ENCODE measurements around the gene RAD51AP2. TPM values are rescaled to one million over a fixed set of nuclear protein-coding genes. Genes with fewer than 3 reads are reported as not detected.
"Not testable (repeated sequence)": the region's sequence is repeated elsewhere in the genome, so short reads cannot be mapped to it uniquely, and the experiment has no call there.

Gene RAD51AP2
- total and polyA plus RNA-seq, 11 donors = 0.07 to 0.19 (median 0.16) TPM; not detected in 2

DNA sequence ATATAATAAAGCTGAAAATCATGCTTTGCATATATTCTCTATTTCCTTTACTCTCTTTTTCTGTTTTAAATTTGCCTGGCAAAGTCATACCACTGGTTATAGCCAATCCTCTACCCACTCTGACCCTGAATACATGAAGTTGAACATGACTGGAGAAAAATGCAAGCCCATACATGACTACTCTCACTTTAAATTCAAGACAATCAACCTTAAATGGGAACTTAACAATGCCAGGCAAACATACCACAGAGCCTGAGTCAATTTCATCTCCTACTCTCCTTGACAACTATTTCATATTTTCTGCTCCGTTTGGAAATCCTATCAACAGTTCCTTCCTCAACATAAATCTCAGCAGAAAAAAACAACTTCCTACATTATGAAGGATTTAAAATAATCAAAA, 22.6 kb downstream of the RAD51AP2 start:
- no peaks in the 10 kb centered on the region for H3K4me1 ChIP-seq
- H3K4me3 ChIP-seq = no peak overlapping the region
- DNase-seq (no peak), ATAC-seq (no peak)
- WGBS, 4 donors = 15 to 52% (median 49%) methylated on average over 1 of the region's 1 CpG
- H3K9me3 ChIP-seq = no peaks in the 10 kb centered on the region
- H3K27ac ChIP-seq = no peak overlapping the region
- H3K36me3 ChIP-seq = no peaks in the 10 kb centered on the region
- intact Hi-C loops (cut with DNase I) = no loop called here
- H3K27me3 ChIP-seq = no peaks in the 10 kb centered on the region
- no peak for TF ChIP-seq POLR2A (IDR thresholded peaks at IDR 0.05)
- TF ChIP-seq, protein P1, sequence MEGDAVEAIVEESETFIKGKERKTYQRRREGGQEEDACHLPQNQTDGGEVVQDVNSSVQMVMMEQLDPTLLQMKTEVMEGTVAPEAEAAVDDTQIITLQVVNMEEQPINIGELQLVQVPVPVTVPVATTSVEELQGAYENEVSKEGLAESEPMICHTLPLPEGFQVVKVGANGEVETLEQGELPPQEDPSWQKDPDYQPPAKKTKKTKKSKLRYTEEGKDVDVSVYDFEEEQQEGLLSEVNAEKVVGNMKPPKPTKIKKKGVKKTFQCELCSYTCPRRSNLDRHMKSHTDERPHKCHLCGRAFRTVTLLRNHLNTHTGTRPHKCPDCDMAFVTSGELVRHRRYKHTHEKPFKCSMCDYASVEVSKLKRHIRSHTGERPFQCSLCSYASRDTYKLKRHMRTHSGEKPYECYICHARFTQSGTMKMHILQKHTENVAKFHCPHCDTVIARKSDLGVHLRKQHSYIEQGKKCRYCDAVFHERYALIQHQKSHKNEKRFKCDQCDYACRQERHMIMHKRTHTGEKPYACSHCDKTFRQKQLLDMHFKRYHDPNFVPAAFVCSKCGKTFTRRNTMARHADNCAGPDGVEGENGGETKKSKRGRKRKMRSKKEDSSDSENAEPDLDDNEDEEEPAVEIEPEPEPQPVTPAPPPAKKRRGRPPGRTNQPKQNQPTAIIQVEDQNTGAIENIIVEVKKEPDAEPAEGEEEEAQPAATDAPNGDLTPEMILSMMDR (IDR thresholded peaks at IDR 0.05) = no peak

DNA sequence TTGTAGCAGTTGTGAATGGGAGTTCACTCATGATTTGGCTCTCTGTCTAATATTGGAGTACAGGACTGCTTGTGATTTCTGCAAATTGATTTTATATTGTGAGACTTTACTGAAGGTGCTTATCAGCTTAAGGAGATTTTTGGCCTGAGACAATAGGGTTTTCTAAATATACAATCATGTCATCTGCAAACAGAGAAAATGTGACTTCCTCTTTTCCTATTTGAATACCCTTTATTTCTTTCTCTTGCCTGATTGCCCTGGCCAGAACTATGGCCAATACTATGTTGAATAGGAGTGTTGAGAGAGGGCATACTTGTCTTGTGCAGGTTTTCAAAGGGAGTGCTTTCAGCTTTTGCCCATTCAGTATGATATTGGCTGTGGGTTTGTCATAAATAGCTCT, 28.1 kb downstream of the RAD51AP2 start:
- DNase-seq; H3K4me1 ChIP-seq; intact Hi-C loops (cut with DNase I); H3K27ac ChIP-seq; H3K4me3 ChIP-seq; H3K27me3 ChIP-seq; ATAC-seq; H3K9me3 ChIP-seq; H3K36me3 ChIP-seq: not testable (repeated sequence)

DNA sequence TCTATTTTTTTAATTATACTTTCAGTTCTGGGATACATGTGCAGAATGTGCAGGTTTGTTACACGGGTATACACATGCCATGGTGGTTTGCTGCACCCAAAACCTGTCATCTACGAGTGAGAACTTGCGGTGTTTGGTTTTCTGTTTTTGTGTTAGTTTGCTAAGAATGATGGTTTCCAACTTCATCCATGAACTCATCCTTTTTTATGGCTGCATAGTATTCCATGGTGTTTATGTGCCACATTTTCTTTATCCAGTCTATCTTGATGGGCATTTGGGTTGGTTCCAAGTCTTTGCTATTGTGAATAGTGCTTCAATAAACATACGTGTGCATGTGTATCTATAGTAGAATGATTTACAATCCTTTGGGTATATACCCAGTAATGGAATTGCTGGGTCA, 29.6 kb downstream of the RAD51AP2 start:
- H3K36me3 ChIP-seq; ATAC-seq; H3K27ac ChIP-seq; DNase-seq; intact Hi-C loops (cut with DNase I); H3K9me3 ChIP-seq; H3K4me1 ChIP-seq; H3K4me3 ChIP-seq; H3K27me3 ChIP-seq: not testable (repeated sequence)
- WGBS, 4 donors = 87 to 92% (median 91%) methylated on average over 4 of the region's 4 CpGs

DNA sequence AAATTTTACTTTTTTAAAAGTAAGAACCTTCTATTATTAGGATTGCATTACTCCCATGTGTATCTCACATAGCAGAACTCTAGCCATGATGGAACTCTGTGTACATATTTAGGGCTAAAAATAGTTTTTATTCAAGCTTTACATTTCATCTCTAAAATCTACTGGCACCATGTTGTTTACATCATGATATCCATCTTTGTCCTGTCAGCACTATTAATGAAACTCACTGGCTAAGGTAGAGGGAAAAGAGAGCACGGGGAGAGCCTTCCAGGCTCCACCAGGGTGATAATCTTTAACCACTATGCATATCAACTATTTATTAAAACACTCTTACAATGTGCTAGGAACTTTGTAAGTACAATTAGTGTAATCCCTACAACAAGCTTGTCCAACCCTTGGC, 34.7 kb downstream of the RAD51AP2 start:
- Histone ChIP-seq H3K4me3 (no peak overlapping the region), H3K4me1 (no peaks in the 10 kb centered on the region), H3K9me3 (peaks cover 0 to 1% (median 0%) of the 10 kb centered on the region in 12 donors), H3K27me3 (no peaks in the 10 kb centered on the region), H3K36me3 (no peaks in the 10 kb centered on the region), H3K27ac (no peak overlapping the region)
- WGBS, 4 donors = 39 to 66% (median 51%) methylated on average over 1 of the region's 1 CpG
- no peak for DNase-seq
- TF ChIP-seq POLR2A (IDR thresholded peaks at IDR 0.05) = no peak
- TF ChIP-seq, protein P1 (IDR thresholded peaks at IDR 0.05) = no peak
- no peak for ATAC-seq
- intact Hi-C loops (cut with DNase I) = no loop called here

DNA sequence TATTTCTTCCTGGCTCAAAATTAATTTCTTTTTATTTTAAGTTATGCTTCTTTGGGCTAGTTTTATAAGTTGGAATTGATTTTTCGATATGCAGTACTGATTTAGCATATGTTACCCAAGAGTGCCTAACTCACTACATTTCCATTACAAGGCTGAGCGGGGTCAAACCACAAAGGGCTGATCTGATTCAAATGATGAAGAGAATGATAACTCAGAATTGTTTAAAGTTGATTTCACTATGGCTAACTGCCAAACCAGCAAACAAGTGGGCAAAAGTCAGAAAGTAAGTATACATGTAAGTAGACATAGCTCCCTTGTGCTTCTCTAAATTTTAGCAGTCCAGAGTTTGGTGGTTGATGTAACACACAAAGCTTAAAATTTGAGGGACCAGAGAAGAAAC, 35.6 kb downstream of the RAD51AP2 start:
- no peak overlapping the region for H3K27ac ChIP-seq
- no peaks in the 10 kb centered on the region for H3K4me1 ChIP-seq
- no peak overlapping the region for H3K4me3 ChIP-seq
- WGBS, 4 donors = 85 to 96% (median 92%) methylated on average over 2 of the region's 2 CpGs
- no peaks in the 10 kb centered on the region for H3K27me3 ChIP-seq
- intact Hi-C loops (cut with DNase I) = no loop called here
- DNase-seq (no peak), ATAC-seq (no peak)
- TF ChIP-seq, protein P1 (IDR thresholded peaks at IDR 0.05) = no peak
- TF ChIP-seq POLR2A (IDR thresholded peaks at IDR 0.05) = no peak
- H3K9me3 ChIP-seq = no peaks in the 10 kb centered on the region
- H3K36me3 ChIP-seq = no peaks in the 10 kb centered on the region

Measured in heart left ventricle (tissue), 16 donors.